H9 (cell line): ENCODE measurements around the gene RIBC1. TPM values are rescaled to one million over a fixed set of nuclear protein-coding genes. Genes with fewer than 3 reads are reported as not detected.

Experiments
- DNase-seq: peaks from one replicate; pipeline ENCODE4 v3.0.0-alpha.2; 2017
- H2AFZ ChIP-seq: one replicate; pipeline ENCODE4 v1.6.1; 2013; ENCODE audit warnings: mild to moderate bottlenecking, low read length, control low read depth, moderate library complexity
- H2AK5ac ChIP-seq: 2 replicates; pipeline ENCODE4 v1.6.1; 2013; ENCODE audit warnings: low read length, control low read depth, mixed read lengths; ENCODE audit not compliant: insufficient read length
- H2BK120ac ChIP-seq: one replicate; pipeline ENCODE4 v1.6.1; 2013; ENCODE audit warnings: low read depth, mild to moderate bottlenecking, low read length, control low read depth, inconsistent platforms; ENCODE audit not compliant: poor library complexity, severe bottlenecking
- H2BK12ac ChIP-seq: 2 replicates; pipeline ENCODE4 v1.6.1; 2013; ENCODE audit warnings: low read length, control low read depth, mixed read lengths, low read depth; ENCODE audit not compliant: insufficient read length
- H2BK15ac ChIP-seq: 2 replicates; pipeline ENCODE4 v1.6.1; 2013; ENCODE audit warnings: low read depth, low read length, control low read depth
- H2BK20ac ChIP-seq: one replicate; pipeline ENCODE4 v1.6.1; 2013; ENCODE audit warnings: low read depth, mild to moderate bottlenecking, low read length, control low read depth, inconsistent platforms; ENCODE audit not compliant: poor library complexity, severe bottlenecking
- H2BK5ac ChIP-seq: 2 replicates; pipeline ENCODE4 v1.6.1; 2013; ENCODE audit warnings: low read length, control low read depth, mixed read lengths; ENCODE audit not compliant: insufficient read length
- H3K14ac ChIP-seq: 2 replicates; pipeline ENCODE4 v1.6.1; 2013; ENCODE audit warnings: low read length, control low read depth; ENCODE audit not compliant: insufficient read depth
- H3K18ac ChIP-seq: 2 replicates; pipeline ENCODE4 v1.6.1; 2013; ENCODE audit warnings: low read depth, mild to moderate bottlenecking, mixed read lengths, low read length, control low read depth; ENCODE audit not compliant: insufficient read length
- H3K23ac ChIP-seq: 2 replicates; pipeline ENCODE4 v1.6.1; 2013; ENCODE audit warnings: low read length, control low read depth, mixed read lengths, low read depth; ENCODE audit not compliant: insufficient read length
- H3K23me2 ChIP-seq: 2 replicates; pipeline ENCODE4 v1.6.1; 2013; ENCODE audit warnings: low read depth, mild to moderate bottlenecking, mixed read lengths, low read length, control low read depth; ENCODE audit not compliant: insufficient read length, poor library complexity, severe bottlenecking
- H3K27ac ChIP-seq: 2 replicates; pipeline ENCODE4 v1.5.1; 2013; ENCODE audit warnings: low read length, control low read depth, mixed read lengths, low read depth; ENCODE audit not compliant: insufficient read length
- H3K27me3 ChIP-seq: 2 replicates; pipeline ENCODE4 v1.6.1; 2013; ENCODE audit warnings: low read length, control low read depth, inconsistent platforms; ENCODE audit not compliant: insufficient read depth
- H3K4ac ChIP-seq: 2 replicates; pipeline ENCODE4 v1.6.1; 2013; ENCODE audit warnings: low read depth, mild to moderate bottlenecking, control low read depth, inconsistent platforms, low read length, moderate library complexity
- H3K4me1 ChIP-seq: 2 replicates; pipeline ENCODE4 v1.6.1; 2013; ENCODE audit warnings: low read length, control low read depth, inconsistent platforms; ENCODE audit not compliant: insufficient read depth
- H3K4me2 ChIP-seq: 2 replicates; pipeline ENCODE4 v1.6.1; 2013; ENCODE audit warnings: low read length, control low read depth, mixed read lengths; ENCODE audit not compliant: insufficient read length, insufficient read depth
- H3K56ac ChIP-seq: 2 replicates; pipeline ENCODE4 v1.6.1; 2013; ENCODE audit warnings: low read depth, mild to moderate bottlenecking, mixed read lengths, low read length, control low read depth; ENCODE audit not compliant: insufficient read length
- H3K79me1 ChIP-seq: 2 replicates; pipeline ENCODE4 v1.6.1; 2013; ENCODE audit warnings: low read depth, mild to moderate bottlenecking, moderate library complexity, low read length, control low read depth, inconsistent platforms; ENCODE audit not compliant: insufficient read depth, poor library complexity, severe bottlenecking
- H3K79me2 ChIP-seq: 2 replicates; pipeline ENCODE4 v1.6.1; 2013; ENCODE audit warnings: low read length, control low read depth, inconsistent platforms; ENCODE audit not compliant: insufficient read depth
- H3K9ac ChIP-seq: 2 replicates; pipeline ENCODE4 v1.6.1; 2013; ENCODE audit warnings: low read length, control low read depth, mixed read lengths; ENCODE audit not compliant: insufficient read length; ENCODE audit errors: extremely low read depth
- H3K9me3 ChIP-seq: one replicate; pipeline ENCODE4 v1.6.1; 2013; ENCODE audit warnings: low read depth, low read length, inconsistent platforms; ENCODE audit not compliant: control insufficient read depth
- H3T11ph ChIP-seq: one replicate; pipeline ENCODE4 v1.6.1; 2013; ENCODE audit warnings: mild to moderate bottlenecking, low read length, control low read depth, inconsistent platforms
- H4K20me1 ChIP-seq: one replicate; pipeline ENCODE4 v1.6.1; 2013; ENCODE audit not compliant: control insufficient read depth, insufficient read length, insufficient read depth
- H4K5ac ChIP-seq: 2 replicates; pipeline ENCODE4 v1.6.1; 2013; ENCODE audit warnings: low read depth, mild to moderate bottlenecking, mixed read lengths, low read length, control low read depth; ENCODE audit not compliant: insufficient read length
- H4K8ac ChIP-seq: replicated peaks from 2 replicates; pipeline ENCODE4 v1.6.1; 2013; ENCODE audit warnings: low read length, control low read depth, mixed read lengths, low read depth; ENCODE audit not compliant: insufficient read length
- H4K91ac ChIP-seq: 2 replicates; pipeline ENCODE4 v1.6.1; 2013; ENCODE audit warnings: low read depth, mild to moderate bottlenecking, moderate library complexity, mixed read lengths, low read length, control low read depth; ENCODE audit not compliant: insufficient read length
- H3K27ac Mint-ChIP-seq, 3 experiments: 2 replicates in 2 of 3; 3 replicates in 1 of 3; pipeline ENCODE4 v1.8.0; 2020 to 2021; ENCODE audit warnings: mixed read lengths in 3 of 3, mild to moderate bottlenecking in 1 of 3, moderate library complexity in 1 of 3
- H3K27me3 Mint-ChIP-seq: 2 replicates; pipeline ENCODE4 v1.8.0; 2021; ENCODE audit warnings: low read depth, mild to moderate bottlenecking, moderate library complexity, mixed read lengths
- H3K36me3 Mint-ChIP-seq, 3 experiments: 2 replicates in 2 of 3; 3 replicates in 1 of 3; pipeline ENCODE4 v1.8.0; 2020 to 2021; ENCODE audit warnings: low read depth in 3 of 3, mixed read lengths in 3 of 3; ENCODE audit not compliant: insufficient read depth in 1 of 3
- H3K4me1 Mint-ChIP-seq, 2 experiments: 2 replicates each; pipeline ENCODE4 v1.8.0; 2020; ENCODE audit warnings: mixed read lengths in 2 of 2
- H3K4me3 Mint-ChIP-seq, 2 experiments: 2 replicates in 1 of 2; 3 replicates in 1 of 2; pipeline ENCODE4 v1.8.0; 2020 to 2021; ENCODE audit warnings: mild to moderate bottlenecking in 2 of 2, mixed read lengths in 2 of 2, moderate library complexity in 1 of 2
- H3K9me3 Mint-ChIP-seq, 2 experiments: 2 replicates in 1 of 2; 3 replicates in 1 of 2; pipeline ENCODE4 v1.8.0; 2020; ENCODE audit warnings: mild to moderate bottlenecking in 2 of 2, mixed read lengths in 2 of 2, moderate library complexity in 1 of 2
- WGBS: extraction: QIAGEN DNeasy Blood & Tissue Kit; methylation state at CpG from one replicate; pipeline ENCODE4 v1.1.7; 2013; ENCODE audit warnings: missing lambda C conversion rate, low lambda C conversion rate, mixed read lengths; ENCODE audit not compliant: insufficient read length; ENCODE audit errors: extremely low coverage; 5-methylcytosine and 5-hydroxymethylcytosine counted together
- total RNA-seq: library from RNA; stranded (reverse); gene quantifications from 2 replicates; pipeline ENCODE4 v1.2.1, GENCODE V29; 2021
- TF ChIP-seq, protein P1 (sequence below): fragments of 200-600 bp; sonication (generic); conservative IDR thresholded peaks from 3 replicates; pipeline ENCODE4 v1.8.0; 2021; ENCODE audit warnings: antibody characterized with exemption, mild to moderate bottlenecking

Gene RIBC1
- total RNA-seq, 1 experiment from 2014 or later = 1.2 TPM

DNA sequence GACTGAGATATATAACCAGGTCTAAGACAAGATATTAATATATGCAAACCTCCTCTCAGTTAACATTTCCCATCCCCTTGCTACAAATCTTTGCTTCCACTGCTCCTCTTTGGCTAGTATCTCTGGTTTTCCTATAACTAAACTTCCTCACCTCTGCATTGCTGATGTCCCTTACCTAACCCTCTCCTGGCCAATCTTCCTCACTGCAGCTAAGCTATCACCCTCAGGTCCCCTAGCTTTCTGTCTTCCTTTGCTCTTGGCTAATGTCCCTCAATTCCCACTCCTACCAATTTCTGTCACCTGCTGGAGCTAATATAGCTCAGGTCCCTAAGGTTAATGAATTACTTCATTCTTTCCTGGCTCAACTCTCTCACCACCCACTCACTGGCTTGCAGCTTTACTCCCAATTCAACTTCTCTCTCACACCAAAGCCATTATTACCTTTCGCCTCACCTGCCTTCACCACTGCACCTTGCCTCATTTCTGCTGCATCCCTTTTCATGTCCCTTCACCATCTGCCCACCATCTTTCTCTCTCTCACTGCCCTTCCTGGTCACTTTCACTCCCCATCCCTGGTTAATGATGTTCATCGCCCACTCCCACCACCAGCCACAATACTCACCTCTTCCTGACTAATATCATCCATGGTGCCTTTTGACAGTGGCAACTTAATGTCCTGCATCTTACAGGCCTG, 26.9 kb upstream of the RIBC1 start:
- no peak overlapping the region for H2BK120ac ChIP-seq
- H3K4me1 ChIP-seq = no peaks in the 10 kb centered on the region
- no peaks in the 10 kb centered on the region for H3K27me3 ChIP-seq
- H3K9me3 Mint-ChIP-seq = peaks cover 50 to 63% of the 10 kb centered on the region in 2 experiments
- H3K4me1 Mint-ChIP-seq = peaks cover 12 to 14% of the 10 kb centered on the region in 2 experiments
- no peak overlapping the region for H4K5ac ChIP-seq
- H3K23ac ChIP-seq = no peak overlapping the region
- H3K27ac Mint-ChIP-seq = no peak overlapping the region; a peak in 1 of 7 replicates
- H3K79me2 ChIP-seq = no peaks in the 10 kb centered on the region
- no peak overlapping the region for H3K14ac ChIP-seq
- no peaks in the 10 kb centered on the region for H4K20me1 ChIP-seq
- no peaks in the 10 kb centered on the region for H3K23me2 ChIP-seq
- peaks cover 34% of the 10 kb centered on the region for H3K9me3 ChIP-seq
- WGBS = no CpG with 5 or more reads among the region's 2 CpGs
- H2AK5ac ChIP-seq = no peak overlapping the region
- H3K4ac ChIP-seq = no peak overlapping the region
- H3T11ph ChIP-seq = no peak overlapping the region
- no peak overlapping the region for H4K91ac ChIP-seq
- H2BK12ac ChIP-seq = no peak overlapping the region
- no peak overlapping the region for H3K9ac ChIP-seq
- H3K4me3 Mint-ChIP-seq = no peak overlapping the region
- H3K18ac ChIP-seq = no peak overlapping the region
- H3K27ac ChIP-seq = no peak overlapping the region
- no peaks in the 10 kb centered on the region for H3K27me3 Mint-ChIP-seq
- no peak overlapping the region for H3K56ac ChIP-seq
- no peak overlapping the region for H2BK15ac ChIP-seq
- no peak overlapping the region for H3K4me2 ChIP-seq
- no peaks in the 10 kb centered on the region for H3K79me1 ChIP-seq
- H4K8ac ChIP-seq = no peak overlapping the region
- H2BK20ac ChIP-seq = no peak overlapping the region
- H2AFZ ChIP-seq = no peak overlapping the region
- H2BK5ac ChIP-seq = no peak overlapping the region
- no peak for DNase-seq
- TF ChIP-seq, protein P1, sequence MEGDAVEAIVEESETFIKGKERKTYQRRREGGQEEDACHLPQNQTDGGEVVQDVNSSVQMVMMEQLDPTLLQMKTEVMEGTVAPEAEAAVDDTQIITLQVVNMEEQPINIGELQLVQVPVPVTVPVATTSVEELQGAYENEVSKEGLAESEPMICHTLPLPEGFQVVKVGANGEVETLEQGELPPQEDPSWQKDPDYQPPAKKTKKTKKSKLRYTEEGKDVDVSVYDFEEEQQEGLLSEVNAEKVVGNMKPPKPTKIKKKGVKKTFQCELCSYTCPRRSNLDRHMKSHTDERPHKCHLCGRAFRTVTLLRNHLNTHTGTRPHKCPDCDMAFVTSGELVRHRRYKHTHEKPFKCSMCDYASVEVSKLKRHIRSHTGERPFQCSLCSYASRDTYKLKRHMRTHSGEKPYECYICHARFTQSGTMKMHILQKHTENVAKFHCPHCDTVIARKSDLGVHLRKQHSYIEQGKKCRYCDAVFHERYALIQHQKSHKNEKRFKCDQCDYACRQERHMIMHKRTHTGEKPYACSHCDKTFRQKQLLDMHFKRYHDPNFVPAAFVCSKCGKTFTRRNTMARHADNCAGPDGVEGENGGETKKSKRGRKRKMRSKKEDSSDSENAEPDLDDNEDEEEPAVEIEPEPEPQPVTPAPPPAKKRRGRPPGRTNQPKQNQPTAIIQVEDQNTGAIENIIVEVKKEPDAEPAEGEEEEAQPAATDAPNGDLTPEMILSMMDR = no peak; the same call in 2 of the 3 replicates
- H3K36me3 Mint-ChIP-seq = peaks cover 39 to 58% (median 52%) of the 10 kb centered on the region in 3 experiments; a peak in 6 of 7 replicates
